B cell (primary cell): ENCODE measurements around the gene EVC.

Experiments
- CTCF ChIP-seq: fragments of 200-600 bp; IDR thresholded peaks from one replicate; pipeline ENCODE4 v1.8.0; 2022; ENCODE audit warnings: antibody characterized with exemption, mild to moderate bottlenecking
- EZH2 ChIP-seq: IDR thresholded peaks from 2 replicates; pipeline ENCODE4 v1.6.1; 2012; ENCODE audit warnings: borderline replicate concordance, low read depth, mild to moderate bottlenecking, moderate library complexity, low read length; ENCODE audit not compliant: insufficient read depth, poor library complexity, severe bottlenecking

- TF ChIP-seq CTCF (no peak), EZH2 (no peak)
These were observed 35.2 kb downstream of the EVC start for GRCh38 chr4:5746250-5746649.
